HCT116 (cell line): ENCODE results near the gene FGD4. TPM values are rescaled to one million over a fixed set of nuclear protein-coding genes. Genes with fewer than 3 reads are reported as not detected.
A peak's percentile ranks its signal among the peaks of the same experiment; 100 is the strongest.

Experiments
- ATAC-seq: fragments of 200-7000 bp; cut with Tn5 transposase; 2 replicates; pipeline ENCODE4 v1.9.1; 2020; ENCODE audit warnings: mild to moderate bottlenecking, moderate library complexity
- BruUV-seq: library from RNA; stranded (reverse); fragments of 400-500 nt; replicated peaks from 2 replicates; lab custom pipeline; 2021; lab: Mats Ljungman, UMichigan
- CTCF ChIA-PET: fragments of 300-600 bp; sonication (Branson Sonifier 250); formaldehyde crosslinking; loops from one replicate; lab custom pipeline; 2021; ENCODE audit warnings: antibody characterized with exemption; lab: Charles Lee
- POLR2A ChIA-PET: fragments of 300-600, 350-600 bp; sonication (Branson Sonifier 250); formaldehyde crosslinking; loops from one replicate; lab custom pipeline; 2021; ENCODE audit warnings: antibody characterized with exemption; lab: Charles Lee
- RAD21 ChIA-PET, 2 experiments: fragments of 300-600 bp; sonication (Branson Sonifier 250); formaldehyde crosslinking; loops; one replicate each; lab custom pipeline; 2023; ENCODE audit warnings: low total read pairs in 2 of 2; ENCODE audit not compliant: uncharacterized antibody in 2 of 2, unreplicated experiment in 2 of 2, low non-redundant PET in 1 of 2; lab: Charles Lee
- DNase-seq: peaks from one replicate; pipeline ENCODE4 v3.0.0-alpha.2; 2010; ENCODE audit warnings: low read depth, low spot score
- H2AFZ ChIP-seq: fragments of 200-600 bp; shearing (Covaris generic), sonication (generic); 2 replicates; pipeline ENCODE4 v1.6.1; 2017; ENCODE audit warnings: low read depth, mixed run types, mixed read lengths, antibody characterized with exemption, low read length; ENCODE audit not compliant: poor library complexity, severe bottlenecking
- H3K27ac ChIP-seq: 2 replicates; pipeline ENCODE4 v1.5.1; 2012; ENCODE audit warnings: low read depth, low read length
- H3K27me3 ChIP-seq: fragments of 200-600 bp; sonication (generic); 2 replicates; pipeline ENCODE4 v1.6.1; 2016; ENCODE audit warnings: mixed run types, low read length, mixed read lengths; ENCODE audit not compliant: insufficient read depth
- H3K36me3 ChIP-seq, 2 experiments: fragments of 200-500 bp in 1 of 2; fragments of 200-600 bp in 1 of 2; sonication (Bioruptor generic) in 1 of 2; sonication (generic) in 1 of 2; 2 replicates each; pipeline versions ENCODE4 v1.5.1 to v1.6.1; 2014 to 2016; ENCODE audit warnings: low read length in 2 of 2, inconsistent platforms in 1 of 2, mixed read lengths in 1 of 2, mixed run types in 1 of 2; ENCODE audit not compliant: insufficient read depth in 2 of 2, control insufficient read depth in 1 of 2
- H3K4me1 ChIP-seq, 2 experiments: fragments of 200-600 bp in 1 of 2; sonication (generic) in 1 of 2; 2 replicates each; pipeline versions ENCODE4 v1.5.1 to v1.6.1; 2012 to 2017; ENCODE audit warnings: low read length in 2 of 2, inconsistent platforms in 1 of 2, mild to moderate bottlenecking in 1 of 2, mixed read lengths in 1 of 2, mixed run types in 1 of 2, moderate library complexity in 1 of 2; ENCODE audit not compliant: insufficient read depth in 2 of 2, control insufficient read depth in 1 of 2
- H3K4me2 ChIP-seq: fragments of 200-600 bp; sonication (generic); 2 replicates; pipeline ENCODE4 v1.6.1; 2017; ENCODE audit warnings: mixed run types, low read length, mixed read lengths
- H3K4me3 ChIP-seq, 2 experiments: fragments of 200-600 bp in 1 of 2; sonication (generic) in 1 of 2; replicated peaks in 1 of 2; 2 replicates each; pipeline ENCODE4 v1.5.1; 2011 to 2016; ENCODE audit warnings: low read length in 2 of 2, control low read depth in 1 of 2, low read depth in 1 of 2, mild to moderate bottlenecking in 1 of 2, mixed read lengths in 1 of 2, mixed run types in 1 of 2
- H3K79me2 ChIP-seq: fragments of 200-600 bp; sonication (generic); 2 replicates; pipeline ENCODE4 v1.6.1; 2017; ENCODE audit warnings: mild to moderate bottlenecking, mixed run types, low read length, moderate library complexity, mixed read lengths; ENCODE audit not compliant: insufficient read depth
- H3K9ac ChIP-seq: fragments of 200-600 bp; sonication (generic); 2 replicates; pipeline ENCODE4 v1.6.1; 2016; ENCODE audit warnings: low read length, mixed read lengths
- H3K9me2 ChIP-seq: fragments of 200-600 bp; sonication (generic), shearing (Covaris generic); 2 replicates; pipeline ENCODE4 v1.6.1; 2017; ENCODE audit warnings: mixed run types, mild to moderate bottlenecking, moderate library complexity; ENCODE audit not compliant: insufficient read depth
- H3K9me3 ChIP-seq, 2 experiments: fragments of 200-500 bp in 1 of 2; fragments of 200-600 bp in 1 of 2; sonication (Bioruptor generic) in 1 of 2; sonication (generic) in 1 of 2; 2 replicates each; pipeline ENCODE4 v1.6.1; 2014 to 2017; ENCODE audit warnings: low read length in 2 of 2, mixed read lengths in 2 of 2, inconsistent platforms in 1 of 2, low read depth in 1 of 2, mild to moderate bottlenecking in 1 of 2, mixed run types in 1 of 2, moderate library complexity in 1 of 2; ENCODE audit not compliant: control insufficient read depth in 1 of 2, insufficient read depth in 1 of 2
- H4K20me1 ChIP-seq: fragments of 200-600 bp; sonication (generic), shearing (Covaris generic); 2 replicates; pipeline ENCODE4 v1.6.1; 2017; ENCODE audit warnings: mixed run types, mild to moderate bottlenecking, moderate library complexity; ENCODE audit not compliant: insufficient read depth
- CBX3 ChIP-seq: IDR thresholded peaks from 2 replicates; pipeline ENCODE4 v1.6.1; 2012; ENCODE audit warnings: low read depth
- CTCF ChIP-seq, 3 experiments: fragments of 200-600 bp in 1 of 3; sonication (generic) in 1 of 3; IDR thresholded peaks in 2 of 3; conservative IDR thresholded peaks in 1 of 3; 2 replicates each; pipeline ENCODE4 v1.5.1; 2012 to 2017; ENCODE audit warnings: low read depth in 2 of 3, low read length in 2 of 3, antibody characterized with exemption in 1 of 3, borderline replicate concordance in 1 of 3, control low read depth in 1 of 3, mild to moderate bottlenecking in 1 of 3, mixed read lengths in 1 of 3, mixed run types in 1 of 3, moderate library complexity in 1 of 3; ENCODE audit not compliant: insufficient read depth in 1 of 3
- ELF1 ChIP-seq: IDR thresholded peaks from 2 replicates; pipeline ENCODE4 v1.6.1; 2012; ENCODE audit warnings: low read depth, borderline replicate concordance
- RAD21 ChIP-seq: IDR thresholded peaks from 2 replicates; pipeline ENCODE4 v1.6.1; 2012; ENCODE audit warnings: low read depth, mild to moderate bottlenecking
- SRF ChIP-seq: IDR thresholded peaks from 2 replicates; pipeline ENCODE4 v1.6.1; 2012; ENCODE audit warnings: low read depth
- intact Hi-C: fragments of 100-400 bp; cut with micrococcal nuclease; formaldehyde crosslinking; loops from 2 replicates; pipeline ENCODE4 v1.10.0; 2022
- total RNA-seq: library from RNA; stranded (reverse); gene quantifications from one replicate; pipeline ENCODE4 v1.2.1, GENCODE V29; 2021; ENCODE audit not compliant: unreplicated experiment

FGD4 gene
- total RNA-seq, 1 experiment from 2014 or later = 7.7 TPM

GRCh38 chr12:32669584-32669983, 270.2 kb downstream of the FGD4 start:
- ChIA-PET RAD21 (no interaction called here), POLR2A (no interaction called here), CTCF (no interaction called here)
- ATAC-seq (no peak), DNase-seq (no peak)
- TF ChIP-seq ELF1 (no peak), CBX3 (0 out of 2 replicates have a peak, but pooled peaks have one; percentile 17)
- Histone ChIP-seq H3K9me3 (no peaks in the 10 kb centered on the region), H3K4me1 (peaks cover 0 to 5% of the 10 kb centered on the region in 2 experiments; a peak in 1 of 4 replicates), H3K36me3 (no peaks in the 10 kb centered on the region), H3K9me2 (no peaks in the 10 kb centered on the region), H2AFZ (no peak overlapping the region), H3K4me3 (no peak overlapping the region), H3K27ac (no peak overlapping the region), H3K9ac (no peak overlapping the region), H3K27me3 (no peaks in the 10 kb centered on the region), H4K20me1 (no peaks in the 10 kb centered on the region), H3K4me2 (no peak overlapping the region), H3K79me2 (no peaks in the 10 kb centered on the region)
- intact Hi-C loops = no loop called here
- no TSS peak for BruUV-seq

DNA sequence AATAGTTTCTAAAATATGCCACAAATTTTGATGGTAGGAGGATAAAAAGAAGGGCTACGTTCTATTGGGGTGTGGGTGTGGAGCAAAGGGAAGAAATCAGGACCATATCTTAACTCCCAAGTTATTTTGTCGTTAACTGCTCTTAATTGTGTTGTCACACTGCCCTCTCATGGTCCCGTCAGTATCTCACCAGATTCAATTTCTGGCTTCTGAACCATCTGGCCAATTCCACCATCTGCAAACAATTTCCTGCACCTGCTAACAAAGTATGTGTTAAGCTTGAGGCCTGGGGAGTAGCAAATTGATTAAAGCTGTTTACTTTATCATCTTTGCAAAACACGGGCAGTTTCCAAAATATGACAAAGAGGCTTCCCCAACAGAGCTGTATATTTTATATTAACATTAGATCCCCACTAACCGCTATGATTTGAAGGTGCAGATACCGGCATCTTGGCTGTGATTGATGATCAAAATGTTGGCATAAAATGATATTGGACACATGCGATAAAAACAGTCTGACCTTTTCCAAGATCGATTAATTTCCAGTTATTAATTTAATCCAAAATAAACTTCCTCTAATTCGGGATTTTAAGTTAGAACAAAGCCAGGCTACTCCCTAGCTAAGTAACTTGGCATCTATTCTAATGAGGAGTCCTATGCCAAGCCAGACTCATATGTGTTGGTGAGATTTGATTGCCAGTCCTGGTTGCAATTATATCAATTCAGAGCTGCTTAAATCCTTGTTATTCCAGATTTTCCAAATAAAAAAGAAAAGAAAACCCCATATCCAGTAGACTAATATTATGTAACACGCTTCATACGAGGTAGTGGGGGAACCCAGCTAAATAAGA, 272.8 kb downstream of the FGD4 start:
- peak; percentile 46 for DNase-seq
- CTCF ChIA-PET = interaction anchor here (0.7 to 1.9 kb wide), 7 partner anchors 84 to 1019 kb away, joined by 3 to 13 read pairs (median 4); partner anchors contain the start of gene YARS2
- POLR2A ChIA-PET = no interaction called here
- Histone ChIP-seq H3K9ac (no peak overlapping the region), H3K27ac (no peak overlapping the region), H3K9me3 (no peaks in the 10 kb centered on the region), H3K4me1 (peaks cover 0 to 3% of the 10 kb centered on the region in 2 experiments; a peak in 2 of 4 replicates), H2AFZ (peak overlapping the region; percentile 26), H3K4me2 (no peak overlapping the region), H3K9me2 (no peaks in the 10 kb centered on the region), H3K27me3 (no peaks in the 10 kb centered on the region), H4K20me1 (no peaks in the 10 kb centered on the region), H3K36me3 (no peaks in the 10 kb centered on the region), H3K79me2 (no peaks in the 10 kb centered on the region), H3K4me3 (no peak overlapping the region)
- BruUV-seq = no TSS peak
- RAD21 ChIA-PET = no interaction called here
- TF ChIP-seq CTCF (IDR thresholded peaks at IDR 0.05 in 2 of 3, conservative IDR thresholded peaks at IDR 0.05 in 1 of 3; ENCODE audit: borderline replicate concordance in 1 of 3, insufficient read depth in 1 of 3, low read depth in 2 of 3, low read length in 2 of 3) (peak; percentile 51 to 69 (median 56); a peak in 5 of 6 replicates), RAD21 (peak; percentile 80), SRF (no peak)
- peak; percentile 88 for ATAC-seq
- intact Hi-C loops = loop anchor here (1.0 to 10.0 kb wide), 3 partner anchors 217 to 1353 kb away; partner anchors contain the start of gene ALG10
